H1 (cell line): Measurements from ENCODE around the gene EIF4E1B. TPM values are rescaled to one million over a fixed set of nuclear protein-coding genes. Genes with fewer than 3 reads are reported as not detected.

Experiments
- polyA plus RNA-seq, 7 experiments: library from polyadenylated mRNA; depleted of rRNA in 3 of 7; stranded (reverse) in 5 of 7; unstranded in 2 of 7; fragments of >200 nt in 5 of 7; fragments of 200-250 nt in 2 of 7; gene quantifications; 1 replicate in 5 of 7; 2 replicates in 1 of 7; 4 replicates in 1 of 7; pipeline versions ENCODE4 v1.2.1 to v1.2.3, GENCODE V29; 2011 to 2013; ENCODE audit warnings: missing spikeins in 2 of 7, mixed read lengths in 2 of 7
- total RNA-seq: library from RNA; stranded (reverse); fragmentation: NEBNext Ultra II Directional; extraction: Animal tissue kit (Norgen Biotek cat#: 25700); gene quantifications from 2 replicates; pipeline ENCODE4 v1.2.1, GENCODE V29; 2021
- TF ChIP-seq, protein P1 (sequence below): IDR thresholded peaks from 2 replicates; pipeline ENCODE4 v1.6.1; 2011; ENCODE audit warnings: low read length, improper control_type of control experiment

EIF4E1B gene
- total and polyA plus RNA-seq, 2 of the 8 experiments (the other 6 are each of a cell fraction or from before 2014, with no cell fraction given): 0.97 to 1.3 TPM

DNA sequence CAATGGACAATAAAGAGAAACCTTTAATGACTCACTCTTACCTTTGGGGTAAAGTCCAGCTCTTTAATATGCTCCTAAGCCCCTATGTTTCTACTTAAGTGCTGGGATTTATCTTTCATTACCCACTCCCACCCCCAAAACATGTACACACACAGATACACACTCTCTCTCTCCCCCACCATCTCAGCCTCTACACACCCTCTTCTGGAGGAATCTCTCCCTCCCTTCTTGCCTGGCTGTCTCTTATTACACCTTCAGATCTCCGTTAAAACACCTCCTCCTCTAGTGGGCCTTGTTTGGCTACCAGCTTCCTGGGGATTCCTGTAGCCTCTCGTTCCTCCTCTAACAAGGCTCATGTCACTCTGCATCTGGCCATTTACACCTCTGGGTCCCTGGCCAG lies 27.4 kb upstream of the EIF4E1B start (continued):
- TF ChIP-seq, protein P1, sequence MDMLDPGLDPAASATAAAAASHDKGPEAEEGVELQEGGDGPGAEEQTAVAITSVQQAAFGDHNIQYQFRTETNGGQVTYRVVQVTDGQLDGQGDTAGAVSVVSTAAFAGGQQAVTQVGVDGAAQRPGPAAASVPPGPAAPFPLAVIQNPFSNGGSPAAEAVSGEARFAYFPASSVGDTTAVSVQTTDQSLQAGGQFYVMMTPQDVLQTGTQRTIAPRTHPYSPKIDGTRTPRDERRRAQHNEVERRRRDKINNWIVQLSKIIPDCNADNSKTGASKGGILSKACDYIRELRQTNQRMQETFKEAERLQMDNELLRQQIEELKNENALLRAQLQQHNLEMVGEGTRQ: no peak
